ENCODE measurements around the gene ANKRD40.

Gene ANKRD40

GRCh38 chr17:50689956-50690886, 17.5 kb downstream of the ANKRD40 start:
- Histone ChIP-seq H3K4me1 (ENCODE audit: control insufficient read depth in 1 of 2, insufficient read depth in 1 of 2, low read depth in 1 of 2, low read length in 1 of 2) (no peaks in the 10 kb centered on the region), H3K4me3 (ENCODE audit: low read depth in 1 of 2, low read length in 1 of 2) (no peak overlapping the region), H3K27ac (no peak overlapping the region), H3K27me3 (no peaks in the 10 kb centered on the region), H3K9me3 (no peaks in the 10 kb centered on the region), H3K36me3 (peaks cover 29% of the 10 kb centered on the region)
- no peak for TF ChIP-seq CTCF (IDR thresholded peaks at IDR 0.05)

GRCh38 chr17:50689251-50689650, 18.5 kb downstream of the ANKRD40 start:
- TF ChIP-seq CTCF (IDR thresholded peaks at IDR 0.05), result no peak
- no peak overlapping the region for H3K4me3 ChIP-seq (ENCODE audit: low read depth in 1 of 2, low read length in 1 of 2)
- H3K27ac ChIP-seq, result no peak overlapping the region
- H3K9me3 ChIP-seq, result no peaks in the 10 kb centered on the region
- H3K27me3 ChIP-seq, result no peaks in the 10 kb centered on the region
- H3K36me3 ChIP-seq, result peaks cover 19% of the 10 kb centered on the region
- no peaks in the 10 kb centered on the region for H3K4me1 ChIP-seq (ENCODE audit: control insufficient read depth in 1 of 2, insufficient read depth in 1 of 2, low read depth in 1 of 2, low read length in 1 of 2)

- TF ChIP-seq CTCF (IDR thresholded peaks at IDR 0.05), result no peak
- H3K27ac ChIP-seq, result no peak overlapping the region
- H3K9me3 ChIP-seq, result no peaks in the 10 kb centered on the region
- H3K4me3 ChIP-seq (ENCODE audit: low read depth in 1 of 2, low read length in 1 of 2), result no peak overlapping the region
- no peaks in the 10 kb centered on the region for H3K27me3 ChIP-seq
- H3K36me3 ChIP-seq, result peaks cover 10% of the 10 kb centered on the region
- no peaks in the 10 kb centered on the region for H3K4me1 ChIP-seq (ENCODE audit: control insufficient read depth in 1 of 2, insufficient read depth in 1 of 2, low read depth in 1 of 2, low read length in 1 of 2)
These were observed 19.5 kb downstream of the ANKRD40 start for GRCh38 chr17:50688245-50688644.

- Histone ChIP-seq H3K4me1 (ENCODE audit: control insufficient read depth in 1 of 2, insufficient read depth in 1 of 2, low read depth in 1 of 2, low read length in 1 of 2) (no peaks in the 10 kb centered on the region), H3K27ac (no peak overlapping the region)
- TF ChIP-seq CTCF (IDR thresholded peaks at IDR 0.05), result no peak
These were observed 20.3 kb downstream of the ANKRD40 start for GRCh38 chr17:50687200-50688066.

GRCh38 chr17:50686494-50687199, 21.1 kb downstream of the ANKRD40 start:
- H3K27ac ChIP-seq, result no peak overlapping the region
- no peaks in the 10 kb centered on the region for H3K4me1 ChIP-seq (ENCODE audit: control insufficient read depth in 1 of 2, insufficient read depth in 1 of 2, low read depth in 1 of 2, low read length in 1 of 2)
- no peak overlapping the region for H3K4me3 ChIP-seq (ENCODE audit: low read depth in 1 of 2, low read length in 1 of 2)
- no peaks in the 10 kb centered on the region for H3K9me3 ChIP-seq
- peaks cover 3% of the 10 kb centered on the region for H3K27me3 ChIP-seq
- no peaks in the 10 kb centered on the region for H3K36me3 ChIP-seq
- no peak for TF ChIP-seq CTCF (IDR thresholded peaks at IDR 0.05)

More at GRCh38 chr17:50687200-50688066, 20.3 kb downstream of the ANKRD40 start:
- no peak overlapping the region for H3K4me3 ChIP-seq (ENCODE audit: low read depth in 1 of 2, low read length in 1 of 2)
- H3K36me3 ChIP-seq, result peaks cover 2% of the 10 kb centered on the region
- H3K9me3 ChIP-seq, result no peaks in the 10 kb centered on the region
- H3K27me3 ChIP-seq, result no peaks in the 10 kb centered on the region
